Adrenal gland (tissue), 12 donors: ENCODE results near the gene SLC24A4. TPM values are rescaled to one million over a fixed set of nuclear protein-coding genes. Genes with fewer than 3 reads are reported as not detected.

ENCODE experiments used
- DNase-seq, 7 donors: peaks; one replicate each; pipeline ENCODE4 v3.0.0-alpha.2; 2019 to 2020
- H3K27ac ChIP-seq, 5 donors: fragments of 200-600 bp; sonication (generic) in 4 of 5; 1 replicate in 3 of 5; 2 replicates in 2 of 5; pipeline versions ENCODE4 v1.5.1 to v1.8.0; 2016 to 2020; ENCODE audit warnings: mild to moderate bottlenecking in 1 of 5
- H3K27me3 ChIP-seq: fragments of 200-600 bp; 2 replicates; pipeline ENCODE4 v1.8.0; 2021
- H3K36me3 ChIP-seq, 2 donors: fragments of 200-600 bp; replicated peaks in 1 of 2; 1 replicate in 1 of 2; 2 replicates in 1 of 2; pipeline versions ENCODE4 v1.5.1 to v1.8.0; 2018 to 2022
- H3K4me1 ChIP-seq, 2 donors: fragments of 200-600 bp; replicated peaks in 1 of 2; 1 replicate in 1 of 2; 2 replicates in 1 of 2; pipeline versions ENCODE4 v1.5.1 to v1.8.0; 2018 to 2021
- H3K4me3 ChIP-seq, 4 donors: fragments of 200-600 bp; sonication (generic) in 3 of 4; one replicate each; pipeline ENCODE4 v1.5.1; 2016 to 2018
- H3K9me3 ChIP-seq, 3 donors: fragments of 200-600 bp; sonication (generic) in 1 of 3; replicated peaks in 1 of 3; 1 replicate in 2 of 3; 2 replicates in 1 of 3; pipeline versions ENCODE4 v1.5.1 to v1.8.0; 2016 to 2021
- POLR2A ChIP-seq, 2 donors: fragments of 450-650 bp; IDR thresholded peaks; one replicate each; pipeline ENCODE4 v1.6.1; 2017; ENCODE audit warnings: antibody characterized with exemption in 2 of 2, mild to moderate bottlenecking in 2 of 2, moderate library complexity in 1 of 2
- WGBS, 4 donors: extraction: QIAGEN DNeasy Blood & Tissue Kit in 2 of 4; methylation state at CpG; one replicate each; pipeline versions ENCODE4 v1.1.5 to v1.1.7; 2013 to 2017; 5-methylcytosine and 5-hydroxymethylcytosine counted together
- intact Hi-C, 2 donors: fragments of 100-400 bp; cut with DNase I; formaldehyde crosslinking; loops; one replicate each; pipeline versions ENCODE4 v1.14.1 to v1.15.0; 2022 to 2023
- polyA plus RNA-seq, 3 donors: library from polyadenylated mRNA; stranded (reverse); fragments of 200-250 nt in 2 of 3; fragments of 350-450 nt in 1 of 3; fragmentation: Illumina TruSeq in 1 of 3; extraction: RNeasy Lipid Tissue Mini Kit (QIAGEN cat#74804) in 1 of 3; gene quantifications; one replicate each; pipeline ENCODE4 v1.2.3, GENCODE V29; 2013 to 2014
- total RNA-seq, 9 donors: library from RNA; depleted of rRNA in 4 of 9; stranded (reverse); fragments of >200 nt in 4 of 9; fragments of 120-200 nt in 1 of 9; fragmentation: NEBNext Ultra II Directional in 1 of 9; extraction: Animal tissue kit (Norgen Biotek cat#: 25700) in 1 of 9; gene quantifications; one replicate each; pipeline versions ENCODE4 v1.1.0 to v1.2.4, GENCODE V29; 2013 to 2023
- TF ChIP-seq, protein P1 (sequence below), 6 experiments: fragments of 450-650 bp in 4 of 6; fragments of 200-600 bp in 2 of 6; sonication (generic) in 1 of 6; IDR thresholded peaks; 1 replicate in 5 of 6; 2 replicates in 1 of 6; pipeline versions ENCODE4 v1.5.1 to v1.8.0; 2016 to 2021; ENCODE audit warnings: antibody characterized with exemption in 6 of 6, mild to moderate bottlenecking in 2 of 6, moderate library complexity in 1 of 6
- donor health status: healthy with polysubstance abuse.
- donor health status: Bipolar disorder and iron deficiency.
- donor health status: DM: yes; HTN: yes; CAD: no.
- donor health status: DM: no; HTN: no; CAD: no.
- donor health status: DM: no; HTN: no; CAD: no.
- donor health status: DM: yes; HTN: yes; CAD: no.

The SLC24A4 gene
- total and polyA plus RNA-seq, 12 donors = 0.09 to 1.9 (median 0.52) TPM

- intact Hi-C loops = no loop called here
- no peaks in the 10 kb centered on the region for H3K9me3 ChIP-seq
- DNase-seq = no peak
- 66 to 79% (median 71%) methylated on average over 5 of the region's 5 CpGs for WGBS, 4 donors
- no peak overlapping the region for H3K27ac ChIP-seq
- H3K36me3 ChIP-seq = no peaks in the 10 kb centered on the region
- no peaks in the 10 kb centered on the region for H3K4me1 ChIP-seq
- H3K27me3 ChIP-seq = no peaks in the 10 kb centered on the region
- no peak overlapping the region for H3K4me3 ChIP-seq
- TF ChIP-seq, protein P1, sequence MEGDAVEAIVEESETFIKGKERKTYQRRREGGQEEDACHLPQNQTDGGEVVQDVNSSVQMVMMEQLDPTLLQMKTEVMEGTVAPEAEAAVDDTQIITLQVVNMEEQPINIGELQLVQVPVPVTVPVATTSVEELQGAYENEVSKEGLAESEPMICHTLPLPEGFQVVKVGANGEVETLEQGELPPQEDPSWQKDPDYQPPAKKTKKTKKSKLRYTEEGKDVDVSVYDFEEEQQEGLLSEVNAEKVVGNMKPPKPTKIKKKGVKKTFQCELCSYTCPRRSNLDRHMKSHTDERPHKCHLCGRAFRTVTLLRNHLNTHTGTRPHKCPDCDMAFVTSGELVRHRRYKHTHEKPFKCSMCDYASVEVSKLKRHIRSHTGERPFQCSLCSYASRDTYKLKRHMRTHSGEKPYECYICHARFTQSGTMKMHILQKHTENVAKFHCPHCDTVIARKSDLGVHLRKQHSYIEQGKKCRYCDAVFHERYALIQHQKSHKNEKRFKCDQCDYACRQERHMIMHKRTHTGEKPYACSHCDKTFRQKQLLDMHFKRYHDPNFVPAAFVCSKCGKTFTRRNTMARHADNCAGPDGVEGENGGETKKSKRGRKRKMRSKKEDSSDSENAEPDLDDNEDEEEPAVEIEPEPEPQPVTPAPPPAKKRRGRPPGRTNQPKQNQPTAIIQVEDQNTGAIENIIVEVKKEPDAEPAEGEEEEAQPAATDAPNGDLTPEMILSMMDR (IDR thresholded peaks at IDR 0.05) = no peak
- no peak for TF ChIP-seq POLR2A (IDR thresholded peaks at IDR 0.05)
Measured at GRCh38 chr14:92437309-92437708, 114.3 kb downstream of the SLC24A4 start.

DNA sequence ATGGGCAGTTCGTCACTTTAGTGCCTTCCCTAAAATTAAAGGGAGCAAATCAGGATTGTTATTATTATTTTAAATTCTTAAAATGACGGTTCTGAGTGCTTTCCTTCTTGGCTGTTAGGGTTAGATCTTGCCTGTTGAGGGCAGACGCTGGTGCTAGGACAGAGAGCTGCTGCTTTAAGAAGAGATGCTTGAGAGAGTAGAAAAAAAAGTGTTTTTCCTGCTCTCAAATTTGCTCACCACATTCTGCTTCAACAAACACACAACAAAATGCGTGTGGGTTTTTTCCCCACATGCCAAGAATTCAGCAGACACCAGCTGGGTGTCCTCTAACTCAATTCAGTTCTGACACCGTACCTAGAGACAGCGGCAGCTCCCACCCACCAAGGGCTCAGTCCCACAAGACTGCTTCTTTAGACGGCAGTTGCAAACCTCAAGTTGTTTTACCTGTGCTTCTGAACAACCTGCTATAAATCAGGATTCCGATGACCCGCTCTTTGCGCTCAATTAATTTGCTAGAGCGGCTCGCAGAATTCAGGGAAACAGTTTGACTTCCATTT is 114.8 kb downstream of the SLC24A4 start:
- H3K4me1 ChIP-seq = no peaks in the 10 kb centered on the region
- H3K9me3 ChIP-seq = no peaks in the 10 kb centered on the region
- no peak for DNase-seq

DNA sequence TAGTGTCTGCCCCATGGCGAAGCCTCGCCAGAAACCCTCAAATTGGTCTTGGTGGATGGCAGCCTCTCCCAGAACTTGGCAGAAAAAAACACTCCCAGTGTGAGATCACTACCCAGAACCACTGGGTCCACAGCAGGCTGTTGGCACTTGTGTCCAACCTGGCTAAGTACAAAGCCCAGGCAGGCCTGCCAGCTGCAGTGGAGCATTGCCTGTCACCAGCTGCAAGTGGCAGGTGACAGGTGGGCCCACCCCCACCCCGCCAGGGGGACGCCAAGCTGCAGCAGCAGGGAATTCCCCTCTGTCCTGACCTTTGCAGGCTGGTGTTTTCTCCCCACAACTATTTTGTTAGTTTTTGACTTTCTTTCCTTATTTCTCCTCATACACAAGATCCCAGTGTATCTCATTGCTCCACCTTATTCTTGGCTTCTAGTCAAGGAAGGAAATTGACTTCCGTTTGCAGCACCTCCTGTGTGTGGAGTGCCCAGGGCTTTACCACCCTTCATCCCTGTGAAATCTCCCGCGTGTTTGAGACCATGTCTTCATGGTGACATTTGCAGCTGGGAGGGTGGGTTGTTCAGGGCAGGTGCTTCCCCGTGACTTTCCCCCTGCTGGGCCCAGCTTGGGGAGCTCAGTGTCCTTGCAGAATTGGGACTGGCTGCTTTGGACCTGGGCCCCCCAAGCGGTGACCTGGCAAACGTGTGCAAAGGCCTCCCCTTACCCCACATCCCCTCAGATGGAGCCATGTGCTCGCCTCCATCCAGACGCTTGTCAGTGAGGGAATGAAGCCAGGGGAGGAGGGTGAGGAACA is 116.8 kb downstream of the SLC24A4 start:
- no peak for DNase-seq
- no peaks in the 10 kb centered on the region for H3K4me1 ChIP-seq
- no peak overlapping the region for H3K4me3 ChIP-seq
- no peak for TF ChIP-seq POLR2A (IDR thresholded peaks at IDR 0.05)
- TF ChIP-seq, protein P1 (IDR thresholded peaks at IDR 0.05) = no peak
- H3K36me3 ChIP-seq = no peaks in the 10 kb centered on the region
- no peaks in the 10 kb centered on the region for H3K9me3 ChIP-seq
- no peak overlapping the region for H3K27ac ChIP-seq
- 59 to 76% (median 67%) methylated on average over 7 to 12 of the region's 12 CpGs for WGBS, 4 donors
- intact Hi-C loops = no loop called here
- H3K27me3 ChIP-seq = no peaks in the 10 kb centered on the region

More for the DNA sequence above, 114.8 kb downstream of the SLC24A4 start:
- Histone ChIP-seq H3K27me3 (no peaks in the 10 kb centered on the region), H3K36me3 (no peaks in the 10 kb centered on the region), H3K4me3 (no peak overlapping the region), H3K27ac (no peak overlapping the region)
- no peak for TF ChIP-seq POLR2A (IDR thresholded peaks at IDR 0.05)
- TF ChIP-seq, protein P1 (IDR thresholded peaks at IDR 0.05) = no peak
- 68 to 79% (median 72%) methylated on average over 12 of the region's 12 CpGs for WGBS, 4 donors
- intact Hi-C loops = no loop called here

DNA sequence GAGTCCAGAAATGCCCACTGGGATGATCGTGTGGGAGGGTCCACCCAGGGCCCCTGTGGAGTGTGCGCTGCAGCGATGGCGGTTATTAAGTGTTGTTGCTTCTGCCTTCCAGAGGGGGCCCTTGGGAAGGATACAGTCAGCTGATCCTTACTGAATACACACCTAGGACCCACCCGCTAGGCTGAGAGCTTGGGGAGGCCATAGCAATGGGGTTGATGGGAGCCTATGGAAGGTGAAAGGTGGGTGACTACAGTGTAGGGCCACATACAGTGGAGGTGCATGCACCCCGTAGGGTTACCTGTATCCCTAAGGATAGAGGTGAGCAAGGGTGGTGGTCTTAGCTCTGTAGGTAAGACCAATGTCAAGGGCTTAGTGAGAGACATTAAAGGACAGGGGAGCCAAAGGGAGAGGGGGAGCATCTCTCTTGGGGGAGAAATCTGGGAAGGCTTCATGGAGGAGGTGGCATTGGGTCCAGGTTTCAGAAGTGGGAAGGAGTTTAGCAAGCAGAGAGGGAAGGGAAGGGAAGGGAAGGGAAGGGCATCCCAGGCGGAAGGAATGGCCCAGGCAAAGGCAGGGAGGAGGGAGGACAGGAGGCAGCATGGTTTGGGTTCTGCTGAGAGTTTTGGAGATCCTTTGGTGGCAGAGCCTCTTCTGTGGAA is 117.5 kb downstream of the SLC24A4 start:
- TF ChIP-seq, protein P1 (IDR thresholded peaks at IDR 0.05) = no peak
- TF ChIP-seq POLR2A (IDR thresholded peaks at IDR 0.05) = no peak
- no peaks in the 10 kb centered on the region for H3K4me1 ChIP-seq
- no peak for DNase-seq
- H3K4me3 ChIP-seq = no peak overlapping the region
- no peak overlapping the region for H3K27ac ChIP-seq
- 77 to 88% (median 87%) methylated on average over 7 of the region's 7 CpGs for WGBS, 4 donors
- H3K9me3 ChIP-seq = no peaks in the 10 kb centered on the region
- H3K27me3 ChIP-seq = no peaks in the 10 kb centered on the region
- H3K36me3 ChIP-seq = no peaks in the 10 kb centered on the region
- intact Hi-C loops = no loop called here
